ENCODE data around the gene KCTD20.

GRCh38 chr6:36488221-36488620 lies 45.4 kb downstream of the KCTD20 start:
- TF ChIP-seq CTCF (IDR thresholded peaks at IDR 0.05; ENCODE audit: insufficient read depth, low read length, poor library complexity, severe bottlenecking) (no peak), EZH2phosphoT487 (conservative IDR thresholded peaks at IDR 0.05; ENCODE audit: low read length) (no peak)

Measured in SU-DHL-6 (cell line).